ENCODE measurements around the gene AKAP6. TPM values are rescaled to one million over a fixed set of nuclear protein-coding genes. Genes with fewer than 3 reads are reported as not detected.

The AKAP6 gene
- total RNA-seq, 6 experiments from 2014 or later, result 1.7 to 9.6 (median 4.3) TPM

GRCh38 chr14:32472076-32472475, 143.0 kb downstream of the AKAP6 start:
- Histone ChIP-seq H3K27ac (peak overlapping the region in 2 of 3 donors; percentile 6 to 59), H3K4me1 (peaks cover 0 to 35% (median 2%) of the 10 kb centered on the region in 4 donors), H3K9me3 (no peaks in the 10 kb centered on the region), H3K27me3 (no peaks in the 10 kb centered on the region), H3K36me3 (no peaks in the 10 kb centered on the region), H3K4me3 (no peak overlapping the region)
- intact Hi-C loops (cut with DNase I), result no loop called here
- no peak for ATAC-seq
- WGBS (ENCODE audit: insufficient coverage, low coverage, low lambda C conversion rate, missing lambda C conversion rate), result 88% methylated on average over 1 of the region's 1 CpG
- DNase-seq, result no peak
- no peak for TF ChIP-seq CTCF (IDR thresholded peaks at IDR 0.05)
- TF ChIP-seq POLR2A (IDR thresholded peaks at IDR 0.05), result no peak

- H3K9me3 ChIP-seq, result no peaks in the 10 kb centered on the region
- 56% methylated on average over 3 of the region's 4 CpGs for WGBS (ENCODE audit: insufficient coverage, low coverage, low lambda C conversion rate, missing lambda C conversion rate)
- ATAC-seq (peak in 1 of 4 donors; percentile 8), DNase-seq (no peak)
- no peak overlapping the region for H3K4me3 ChIP-seq
- intact Hi-C loops (cut with DNase I), result no loop called here
- H3K4me1 ChIP-seq, result peaks cover 0 to 35% (median 2%) of the 10 kb centered on the region in 4 donors
- TF ChIP-seq CTCF (IDR thresholded peaks at IDR 0.05), result no peak
- TF ChIP-seq POLR2A (IDR thresholded peaks at IDR 0.05), result no peak
- no peaks in the 10 kb centered on the region for H3K27me3 ChIP-seq
- no peaks in the 10 kb centered on the region for H3K36me3 ChIP-seq
- H3K27ac ChIP-seq, result peak overlapping the region in 2 of 3 donors; percentile 10 to 59
Observed at GRCh38 chr14:32472512-32473463, 143.7 kb downstream of the AKAP6 start.

GRCh38 chr14:32473464-32473855, 144.4 kb downstream of the AKAP6 start:
- TF ChIP-seq CTCF (IDR thresholded peaks at IDR 0.05) (no peak), POLR2A (IDR thresholded peaks at IDR 0.05) (no peak)
- Histone ChIP-seq H3K4me3 (no peak overlapping the region), H3K27ac (peak overlapping the region in 1 of 3 donors; percentile 10), H3K4me1 (peaks cover 0 to 34% (median 2%) of the 10 kb centered on the region in 4 donors), H3K27me3 (no peaks in the 10 kb centered on the region), H3K9me3 (no peaks in the 10 kb centered on the region), H3K36me3 (no peaks in the 10 kb centered on the region)
- ATAC-seq, result peak; percentile 83 to 89 (median 88)
- WGBS (ENCODE audit: insufficient coverage, low coverage, low lambda C conversion rate, missing lambda C conversion rate), result 22% methylated on average over 3 of the region's 3 CpGs
- intact Hi-C loops (cut with DNase I), result no loop called here
- peak; percentile 69 to 73 (median 69) for DNase-seq

GRCh38 chr14:32474478-32475195, 145.5 kb downstream of the AKAP6 start:
- intact Hi-C loops (cut with DNase I), result no loop called here
- Histone ChIP-seq H3K4me3 (no peak overlapping the region), H3K36me3 (no peaks in the 10 kb centered on the region), H3K27ac (no peak overlapping the region), H3K9me3 (no peaks in the 10 kb centered on the region), H3K4me1 (peaks cover 0 to 23% (median 2%) of the 10 kb centered on the region in 4 donors), H3K27me3 (no peaks in the 10 kb centered on the region)
- DNase-seq (no peak), ATAC-seq (no peak)
- 78% methylated on average over 5 of the region's 5 CpGs for WGBS (ENCODE audit: insufficient coverage, low coverage, low lambda C conversion rate, missing lambda C conversion rate)
- TF ChIP-seq CTCF (IDR thresholded peaks at IDR 0.05) (no peak), POLR2A (IDR thresholded peaks at IDR 0.05) (no peak)

All from right lobe of liver (tissue), 6 donors.